HG02973 (cell line): ENCODE data around the gene IQSEC3.
"Not testable (repeated sequence)": the region's sequence is repeated elsewhere in the genome, so short reads cannot be mapped to it uniquely, and the experiment has no call there.

Experiments
- ATAC-seq: cut with Tn5 transposase; IDR thresholded peaks from one replicate; pipeline ENCODE4 v1.9.1; 2021; ENCODE audit warnings: moderate library complexity; ENCODE audit not compliant: unreplicated experiment

IQSEC3 gene

DNA sequence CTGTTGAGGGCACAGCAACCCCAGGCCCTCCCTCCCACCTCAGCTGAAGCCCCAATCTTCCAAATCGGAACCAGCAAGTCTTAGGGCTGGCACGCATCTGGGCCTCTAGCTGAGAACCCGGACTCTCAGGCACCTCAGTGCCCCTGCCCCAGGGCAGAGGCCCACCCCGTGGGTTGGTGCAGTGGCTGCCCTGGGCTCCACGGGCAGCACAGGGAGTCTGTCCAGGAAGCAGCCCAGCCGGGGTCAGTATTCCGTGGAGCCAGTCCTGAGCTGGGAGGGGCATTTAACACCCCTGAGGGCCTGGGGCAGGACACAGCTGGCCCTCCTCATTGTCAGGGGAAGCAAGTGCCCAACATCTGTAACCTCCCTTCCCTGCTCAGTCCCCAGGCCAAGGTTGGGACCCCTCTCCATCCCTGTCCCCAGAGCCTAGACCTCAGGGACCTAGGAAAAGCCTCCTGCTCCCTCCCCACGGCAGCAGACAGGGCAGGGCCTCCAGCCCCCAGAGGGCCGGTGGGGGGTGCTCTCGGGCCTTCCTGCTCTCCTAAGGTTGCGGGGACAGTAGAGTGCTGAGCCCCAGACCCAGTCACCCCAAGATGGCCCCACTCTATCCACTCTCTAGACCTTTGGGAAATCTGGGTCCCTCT, 110.9 kb downstream of the IQSEC3 start:
- no peak for ATAC-seq

DNA sequence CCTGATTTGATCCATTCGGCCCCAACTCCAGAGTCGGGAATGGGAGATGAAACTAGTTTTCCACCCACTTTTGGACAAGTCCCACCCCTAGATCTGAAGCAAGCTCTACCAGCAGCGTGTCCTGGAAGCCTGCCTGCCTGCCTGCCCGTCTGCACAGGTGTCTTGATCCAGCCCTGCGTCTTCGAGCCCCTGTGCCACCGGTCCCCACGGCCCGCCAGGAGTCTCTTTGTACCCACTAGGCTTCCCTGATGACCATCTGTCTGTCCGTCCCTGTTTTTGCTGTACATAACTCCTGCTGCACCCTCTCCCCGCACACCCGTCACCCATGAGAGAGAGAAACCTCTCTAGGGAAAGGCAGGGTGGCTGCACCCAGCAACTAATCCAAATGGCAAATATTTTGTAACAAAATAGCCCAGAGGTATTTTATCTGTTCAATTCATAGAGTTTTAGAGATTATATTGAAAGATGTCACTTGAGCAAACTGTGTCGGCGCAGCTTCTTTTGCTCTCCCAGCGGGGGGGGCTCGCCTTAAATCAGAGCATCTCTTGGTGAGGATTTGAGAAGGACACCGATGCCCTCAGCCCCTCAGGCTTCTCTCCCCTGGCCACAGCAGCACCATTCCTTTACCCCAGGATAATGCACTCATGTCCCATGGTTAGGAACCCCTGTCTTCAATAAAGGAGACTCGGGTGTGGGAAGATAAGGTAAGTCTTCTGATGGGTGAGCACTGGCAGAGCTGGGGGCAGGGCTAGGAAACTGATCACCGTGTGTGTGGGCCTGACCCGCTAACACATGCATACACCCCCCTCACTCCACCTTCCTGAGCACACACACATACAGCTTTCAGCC, 111.6 kb downstream of the IQSEC3 start:
- ATAC-seq = no peak

DNA sequence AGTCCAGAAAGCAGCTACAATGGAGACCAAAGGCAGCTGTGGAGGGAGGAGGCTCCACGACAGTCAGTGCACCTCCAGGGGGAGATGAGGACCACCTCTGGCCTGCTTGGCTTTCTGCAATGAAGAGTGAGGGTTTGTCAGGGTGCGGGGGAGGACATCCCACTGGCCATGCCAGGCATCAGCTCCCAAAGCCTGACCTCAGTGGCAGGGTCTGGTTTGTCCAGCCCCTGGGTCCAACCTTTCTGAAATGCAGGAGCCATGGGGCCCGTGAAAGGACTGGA, 112.2 kb downstream of the IQSEC3 start:
- no peak for ATAC-seq

DNA sequence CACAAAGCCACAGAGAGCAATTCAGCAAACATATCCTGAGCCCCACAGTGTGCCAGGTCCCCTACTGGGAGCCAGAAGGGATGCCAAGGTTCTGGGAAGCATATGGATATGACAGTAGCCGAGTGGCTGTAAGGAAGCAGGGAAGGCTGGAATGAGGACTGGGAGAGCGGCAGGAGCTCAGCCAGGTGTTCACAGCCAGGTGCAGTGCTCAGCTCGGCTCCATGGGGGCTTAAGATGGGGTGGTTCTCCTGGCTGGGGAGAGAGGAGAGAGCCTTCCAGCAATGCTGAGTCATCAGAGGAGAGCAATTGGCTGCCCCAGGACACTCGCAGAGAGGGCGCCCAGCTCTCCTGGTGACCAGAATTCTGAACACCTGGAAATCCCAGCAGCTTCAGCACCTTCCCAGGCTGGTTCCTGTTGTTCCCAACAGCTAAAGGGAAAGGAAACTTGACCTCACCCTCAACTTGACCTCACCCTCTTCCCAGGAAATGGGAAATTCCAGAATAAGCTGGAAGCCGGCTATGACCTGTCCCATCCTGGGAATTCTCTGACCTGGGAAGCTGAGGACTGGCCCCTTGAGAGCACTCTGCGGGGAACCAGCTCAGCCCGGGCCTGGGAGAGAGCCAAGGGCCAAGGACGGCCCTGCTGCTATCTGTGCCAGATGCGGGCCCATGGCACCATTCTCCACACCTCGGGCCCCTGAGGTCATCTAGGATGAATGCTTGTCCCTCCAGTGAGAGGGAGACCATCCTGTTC, 112.7 kb downstream of the IQSEC3 start:
- ATAC-seq = no peak

DNA sequence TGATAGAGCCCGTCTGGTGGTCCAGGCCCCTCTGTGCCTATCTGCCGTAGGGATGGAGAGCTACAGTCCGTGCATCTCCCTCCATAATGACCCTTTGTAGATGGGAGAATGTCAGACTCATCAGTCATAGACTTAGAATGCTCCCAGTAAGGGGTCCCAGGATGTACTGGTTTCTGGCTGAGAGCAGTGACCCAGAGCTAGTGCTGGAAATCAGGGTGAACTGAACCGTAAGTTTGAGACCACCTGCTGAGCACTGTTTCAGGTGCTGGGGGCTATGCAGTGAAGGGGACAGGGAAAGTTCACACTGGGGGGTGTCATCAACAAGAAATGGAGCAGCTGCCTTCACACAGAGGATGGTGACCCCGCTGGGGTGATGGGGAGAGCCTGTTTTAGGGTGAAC, 113.3 kb downstream of the IQSEC3 start:
- ATAC-seq = no peak

DNA sequence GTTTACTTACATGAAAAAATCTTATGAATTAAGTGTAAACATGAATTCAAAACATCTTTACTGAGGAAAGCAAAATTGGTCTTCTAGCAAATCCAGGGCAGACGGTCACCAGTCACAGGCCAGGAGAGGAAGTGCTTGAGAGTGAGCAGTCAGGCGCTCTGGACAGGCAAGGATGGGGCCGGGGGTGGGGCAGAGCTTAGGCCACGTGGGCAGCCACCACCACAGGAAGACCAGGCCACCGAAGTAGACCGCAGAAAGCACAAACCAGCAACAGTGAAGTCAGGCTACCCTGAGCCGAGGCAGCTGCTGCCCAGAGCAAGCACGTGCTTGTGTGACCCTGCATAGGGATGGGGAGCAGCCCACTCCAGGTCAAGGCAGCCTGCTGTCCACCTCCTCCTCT, 113.9 kb downstream of the IQSEC3 start:
- no peak for ATAC-seq

DNA sequence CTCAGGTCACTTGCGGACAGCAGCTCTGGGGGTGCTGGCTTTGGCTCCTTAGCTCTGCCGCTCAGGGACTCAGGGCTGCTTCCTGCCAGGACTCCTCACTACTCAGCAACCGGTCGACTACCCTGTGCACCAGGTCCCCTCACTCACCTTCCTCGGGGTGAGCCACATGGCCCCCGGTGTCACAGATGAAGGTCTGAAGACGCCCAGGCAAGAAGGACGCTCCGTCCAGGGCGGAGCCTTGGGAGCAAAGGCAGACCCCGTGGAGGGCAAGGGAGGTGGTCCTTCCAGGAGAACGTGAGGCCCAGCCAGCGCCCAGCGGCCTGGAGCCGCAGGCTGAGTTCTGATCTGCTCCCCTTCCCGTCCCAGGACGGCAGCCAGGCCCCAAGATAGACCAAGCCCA, 115.4 kb downstream of the IQSEC3 start:
- ATAC-seq = no peak

DNA sequence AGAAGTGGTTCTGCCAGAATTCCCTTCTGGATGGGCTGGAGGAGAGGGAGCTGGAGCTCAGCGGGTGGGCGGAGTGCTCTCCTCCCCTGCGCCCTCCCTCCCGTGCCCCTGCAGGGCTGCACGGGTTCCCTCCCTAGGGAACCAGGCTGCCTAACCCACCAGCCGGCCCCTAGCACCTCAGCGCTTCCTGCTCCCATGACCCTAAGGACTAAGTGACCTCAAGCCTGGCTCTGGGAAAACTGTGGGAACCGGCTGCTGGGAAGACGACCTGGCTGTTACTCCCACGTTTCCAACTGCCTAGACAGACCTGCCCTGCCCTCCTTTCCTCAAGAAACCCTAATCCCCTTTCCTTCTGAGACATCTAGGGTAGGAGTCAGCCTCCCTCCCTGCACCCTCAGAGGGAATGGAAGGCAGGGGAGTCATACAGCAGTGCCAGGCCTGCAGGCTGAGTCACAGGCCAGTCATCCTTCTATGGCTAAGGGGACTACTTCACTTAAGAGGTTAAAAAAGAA, 115.9 kb downstream of the IQSEC3 start:
- no peak for ATAC-seq

DNA sequence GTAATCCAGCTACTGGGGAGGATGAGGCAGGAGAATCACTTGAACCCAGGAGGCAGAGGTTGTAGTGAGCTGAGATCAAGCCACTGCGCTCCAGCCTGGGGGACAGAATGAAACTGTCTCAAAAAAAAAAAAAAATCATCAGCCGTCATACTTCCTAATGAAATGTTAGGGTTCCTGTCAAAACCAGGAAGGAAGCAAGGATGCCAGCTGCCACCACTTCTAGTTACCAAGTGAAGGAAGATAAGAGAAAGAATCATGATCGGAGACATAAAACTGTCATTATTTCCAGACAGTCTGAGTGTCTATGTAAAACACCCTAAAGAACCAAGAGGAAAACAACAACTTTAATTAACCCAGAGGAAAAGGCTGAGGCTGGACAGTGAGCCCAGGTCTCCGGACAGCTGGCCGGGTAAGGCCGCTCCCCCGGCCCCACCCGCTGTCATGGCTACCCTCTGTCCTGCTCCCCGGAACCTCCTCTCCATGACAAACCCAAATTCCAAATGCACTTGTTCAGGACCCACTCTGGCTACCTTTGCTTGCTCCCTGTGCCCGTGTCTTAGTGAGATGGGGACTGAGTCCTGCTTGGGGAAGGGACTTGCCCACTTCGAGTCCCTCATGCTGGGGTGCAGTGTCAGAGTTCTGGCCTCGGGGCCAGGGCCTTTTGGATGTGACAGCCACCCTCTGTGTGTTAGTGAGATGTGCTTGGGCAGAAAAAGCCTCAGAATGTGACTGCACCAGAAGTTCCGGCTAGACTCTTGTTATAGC, 118.4 kb downstream of the IQSEC3 start:
- no peak for ATAC-seq

DNA sequence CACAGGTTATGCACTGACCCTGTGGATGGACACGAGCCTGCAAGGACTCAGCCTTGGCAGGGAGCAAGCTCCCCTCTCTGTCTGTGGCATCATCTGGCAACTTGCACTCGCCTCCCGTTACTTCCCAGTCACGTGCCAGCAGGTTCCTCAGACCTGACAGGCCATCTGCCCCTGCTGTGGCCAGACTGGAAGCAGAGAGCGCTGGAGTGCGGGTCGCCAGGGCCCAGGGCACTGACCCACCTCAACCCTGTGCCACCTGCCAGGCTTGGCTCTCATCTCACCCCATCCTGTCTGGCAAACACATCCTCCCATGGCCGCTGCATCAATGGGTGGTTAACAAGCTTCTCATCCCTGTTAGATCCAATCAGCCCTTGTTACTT, 119.0 kb downstream of the IQSEC3 start:
- ATAC-seq = no peak

DNA sequence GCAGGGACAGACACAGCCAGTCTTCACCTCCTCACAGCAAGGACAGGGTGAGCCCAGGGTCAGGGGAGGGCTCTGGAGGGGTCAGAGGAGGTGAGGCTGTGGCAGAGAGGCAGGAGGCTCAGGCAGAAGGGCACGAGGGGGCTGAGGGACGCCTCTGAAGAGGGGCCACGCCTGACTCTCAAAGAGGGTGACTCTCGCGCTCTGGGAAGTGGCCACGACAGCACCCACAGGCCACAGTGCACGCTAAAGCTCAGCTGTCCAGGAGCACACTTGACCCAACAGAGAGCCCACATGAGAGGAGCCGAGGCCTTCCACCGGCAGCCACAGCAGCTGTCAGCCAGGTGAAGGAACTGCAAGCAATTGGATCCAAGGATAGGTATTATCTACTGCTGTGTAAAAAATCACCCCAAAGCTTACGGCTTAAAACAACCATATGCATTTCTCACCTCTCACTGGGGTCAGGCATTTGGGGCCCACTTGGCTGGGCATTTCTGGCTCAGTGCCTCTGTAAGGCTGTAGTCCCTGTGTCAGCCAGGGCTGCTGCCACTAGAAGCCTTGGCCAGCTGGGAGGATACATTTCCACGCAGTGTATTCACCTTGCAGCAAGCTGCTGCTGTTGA, 119.5 kb downstream of the IQSEC3 start:
- no peak for ATAC-seq

DNA sequence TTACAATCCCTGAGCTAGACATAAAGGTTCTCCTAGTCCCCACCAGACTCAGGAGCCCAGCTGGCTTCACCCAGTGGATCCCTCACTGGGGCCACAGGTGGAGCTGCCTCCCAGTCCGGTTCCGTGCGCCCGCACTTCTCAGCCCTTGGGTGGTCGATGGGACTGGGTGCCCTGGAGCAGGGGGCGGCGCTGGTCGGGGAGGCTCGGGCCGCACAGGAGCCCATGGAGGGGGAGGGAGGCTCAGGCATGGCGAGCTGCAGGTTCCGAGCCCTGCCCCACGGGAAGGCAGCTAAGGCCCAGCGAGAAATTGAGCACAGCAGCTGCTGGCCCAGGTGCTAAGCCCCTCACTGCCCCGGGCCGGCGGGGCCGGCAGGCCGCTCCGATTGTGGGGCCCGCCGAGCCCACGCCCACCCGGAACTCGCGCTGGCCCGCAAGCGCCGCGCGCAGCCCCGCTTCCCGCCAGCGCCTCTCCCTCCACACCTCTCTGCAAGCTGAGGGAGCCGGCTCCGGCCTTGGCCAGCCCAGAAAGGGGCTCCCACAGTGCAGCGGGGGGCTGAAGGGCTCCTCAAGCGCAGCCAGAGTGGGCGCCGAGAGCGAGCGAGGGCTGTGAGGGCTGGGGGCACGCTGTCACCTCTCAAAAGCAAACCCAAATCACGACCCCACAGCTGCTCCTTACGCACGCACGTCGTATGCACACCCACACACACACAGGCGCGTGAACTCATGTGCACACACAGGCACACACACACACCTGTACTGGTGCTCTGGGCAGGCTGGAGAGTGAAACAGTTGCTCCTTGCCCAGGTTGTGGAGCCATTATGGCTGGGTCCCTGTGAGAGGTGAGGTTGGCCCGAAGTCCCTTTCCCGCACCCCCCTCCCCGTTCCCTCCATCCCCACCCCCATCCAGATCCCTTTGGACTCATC, 121.7 kb downstream of the IQSEC3 start:
- ATAC-seq = not testable (repeated sequence)

DNA sequence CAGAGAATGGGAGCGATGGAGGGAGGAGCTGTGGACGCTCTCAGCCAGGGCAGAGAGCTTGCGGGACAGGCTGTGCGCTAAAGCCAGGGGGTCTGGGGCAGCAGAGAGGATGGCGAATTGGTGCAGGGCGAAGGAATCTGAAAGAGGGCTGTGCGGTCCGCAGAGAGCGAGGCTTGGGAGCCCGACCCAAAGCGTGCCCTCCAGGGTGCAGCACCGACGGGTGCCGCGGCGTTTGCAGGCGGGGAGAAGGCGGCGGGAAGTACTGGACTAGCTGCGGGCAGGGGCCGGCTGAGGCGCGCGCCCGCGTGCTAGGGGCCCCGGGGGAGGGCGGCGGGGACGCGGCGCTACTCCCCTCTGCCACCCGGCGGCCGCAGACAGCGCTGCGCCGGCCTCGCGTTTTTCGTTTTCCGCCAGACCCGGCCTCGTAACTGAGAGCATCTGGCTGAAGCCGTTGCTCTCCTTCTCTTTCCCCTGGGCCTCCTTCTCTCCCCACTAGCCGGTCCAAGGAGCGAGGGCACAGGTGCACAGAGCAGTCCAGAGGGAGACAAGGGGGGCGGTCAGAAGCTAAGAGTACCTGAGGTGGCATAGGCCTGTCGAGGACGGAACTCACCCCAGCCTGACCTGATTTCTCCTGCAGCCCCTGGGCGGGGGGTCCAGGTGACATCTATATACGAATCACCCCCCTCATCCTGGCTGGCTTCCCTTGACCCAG, 122.5 kb downstream of the IQSEC3 start:
- ATAC-seq = no peak

DNA sequence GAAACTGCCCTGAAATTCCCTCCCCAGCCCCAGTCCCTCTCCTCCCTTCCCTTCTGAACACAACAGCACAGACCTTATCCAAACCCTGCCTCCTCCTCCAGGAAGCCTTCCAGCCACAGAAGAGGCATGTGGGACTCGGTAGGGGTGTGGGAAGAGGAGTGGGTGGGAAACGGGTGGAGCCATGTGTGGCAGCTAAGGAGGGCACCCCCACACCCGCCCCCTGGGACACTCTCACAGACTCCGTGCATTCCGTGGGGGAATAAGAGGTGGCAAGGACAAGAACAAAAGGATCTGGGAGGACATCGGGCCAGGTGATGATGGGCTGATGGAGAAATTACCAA, 123.0 kb downstream of the IQSEC3 start:
- no peak for ATAC-seq

DNA sequence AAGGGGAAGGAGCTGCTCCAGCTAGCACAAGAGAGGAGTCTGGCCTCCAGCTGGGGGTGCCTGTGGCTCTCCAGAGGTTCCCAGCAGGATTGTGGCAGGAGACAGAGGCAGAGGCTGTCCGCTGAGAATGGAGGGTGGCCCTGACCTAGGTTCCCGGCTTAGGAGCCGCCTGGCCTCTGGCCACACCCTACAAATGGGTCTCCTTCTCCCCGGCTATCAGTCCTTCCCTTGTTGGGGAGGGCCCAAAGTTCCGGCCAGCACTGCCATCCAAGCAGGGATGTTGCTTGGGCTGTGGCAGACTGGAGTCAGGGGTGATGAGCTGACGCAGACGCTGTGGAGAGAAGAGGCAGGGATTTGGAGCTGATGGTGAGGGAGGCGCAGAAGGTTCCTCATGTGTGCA, 124.3 kb downstream of the IQSEC3 start:
- no peak for ATAC-seq

DNA sequence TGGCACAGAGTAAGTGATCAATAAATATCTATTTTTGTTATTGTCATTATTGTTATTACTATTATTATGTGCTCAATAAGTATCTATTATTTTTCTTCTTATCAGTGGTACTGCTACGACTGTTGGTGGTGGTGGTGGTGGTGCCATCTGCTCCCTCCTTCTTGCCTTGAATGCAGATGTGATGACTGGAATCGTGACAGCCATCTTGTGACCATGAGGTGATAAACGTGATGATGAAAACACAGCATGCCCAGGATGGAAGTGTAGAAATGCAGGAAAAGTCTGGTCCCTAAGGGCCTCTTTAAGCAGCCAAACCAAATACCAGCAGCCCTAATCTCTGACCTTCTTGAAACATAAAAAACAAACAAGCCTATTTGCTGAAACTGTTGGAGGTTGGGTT, 125.0 kb downstream of the IQSEC3 start:
- no peak for ATAC-seq

DNA sequence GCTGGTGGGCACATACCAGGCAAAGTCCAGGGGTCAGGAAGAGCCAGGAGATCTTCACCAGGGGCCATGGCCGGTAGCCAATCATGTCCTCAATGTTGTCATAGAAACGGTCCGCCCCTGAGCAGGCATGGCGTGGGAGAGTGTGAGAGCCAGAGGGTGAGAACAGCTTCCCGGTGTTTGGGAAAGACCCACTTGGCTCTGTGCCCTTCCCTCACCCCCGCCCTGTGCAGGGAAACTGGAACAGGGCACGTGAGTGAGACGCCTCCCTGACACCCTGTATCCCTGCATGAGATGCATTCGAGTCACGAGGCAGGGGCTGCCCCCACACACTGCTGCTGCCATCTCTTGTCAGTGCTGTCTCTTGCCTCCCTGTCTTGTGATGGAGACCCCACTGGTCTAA, 126.7 kb downstream of the IQSEC3 start:
- ATAC-seq = no peak

DNA sequence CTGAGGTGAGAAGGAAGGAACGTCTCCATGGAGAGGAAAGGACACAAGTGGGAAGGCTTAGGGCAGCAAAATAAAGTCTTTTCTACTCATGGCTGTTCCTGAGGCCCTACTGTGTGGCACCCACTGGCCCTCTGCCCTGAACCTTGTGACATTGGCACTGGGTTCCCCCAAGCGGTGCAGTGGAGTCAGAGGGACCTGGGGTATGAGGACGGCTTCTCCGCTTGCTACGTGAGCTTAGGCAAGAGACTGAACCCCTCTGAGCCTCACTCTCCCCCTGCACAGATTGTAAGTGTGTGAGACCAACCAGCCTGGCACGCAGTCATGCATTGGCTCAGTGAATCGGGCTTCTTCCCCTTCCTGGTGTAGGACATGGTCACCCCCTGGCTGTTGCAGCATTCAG, 127.7 kb downstream of the IQSEC3 start:
- ATAC-seq = no peak

DNA sequence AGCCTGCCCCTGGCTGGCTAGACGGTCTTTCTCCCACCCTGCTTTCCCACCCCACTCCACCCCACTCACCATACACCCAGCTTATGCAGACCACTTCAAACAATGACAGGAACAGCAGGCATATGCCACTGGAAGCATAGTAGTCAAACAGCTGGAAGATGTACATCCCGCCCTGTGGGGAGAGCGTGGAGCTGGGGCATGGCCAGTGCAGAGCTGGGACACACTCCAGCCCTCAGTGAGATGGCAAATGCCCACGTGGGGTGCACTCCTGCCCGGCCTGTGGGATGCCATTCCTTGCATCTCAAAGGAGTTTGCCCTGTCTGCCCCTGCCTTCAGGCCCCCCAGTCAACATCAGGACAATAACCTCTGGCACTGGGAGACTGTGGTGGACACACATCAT, 128.6 kb downstream of the IQSEC3 start:
- ATAC-seq = no peak
